Measurements from ENCODE around the gene PUS10. TPM values are rescaled to one million over a fixed set of nuclear protein-coding genes. Genes with fewer than 3 reads are reported as not detected.

PUS10 gene
- total and polyA plus RNA-seq, 2 of the 8 experiments (the other 6 are each of a cell fraction or from before 2014, with no cell fraction given), result 1.3 to 3.1 TPM

DNA sequence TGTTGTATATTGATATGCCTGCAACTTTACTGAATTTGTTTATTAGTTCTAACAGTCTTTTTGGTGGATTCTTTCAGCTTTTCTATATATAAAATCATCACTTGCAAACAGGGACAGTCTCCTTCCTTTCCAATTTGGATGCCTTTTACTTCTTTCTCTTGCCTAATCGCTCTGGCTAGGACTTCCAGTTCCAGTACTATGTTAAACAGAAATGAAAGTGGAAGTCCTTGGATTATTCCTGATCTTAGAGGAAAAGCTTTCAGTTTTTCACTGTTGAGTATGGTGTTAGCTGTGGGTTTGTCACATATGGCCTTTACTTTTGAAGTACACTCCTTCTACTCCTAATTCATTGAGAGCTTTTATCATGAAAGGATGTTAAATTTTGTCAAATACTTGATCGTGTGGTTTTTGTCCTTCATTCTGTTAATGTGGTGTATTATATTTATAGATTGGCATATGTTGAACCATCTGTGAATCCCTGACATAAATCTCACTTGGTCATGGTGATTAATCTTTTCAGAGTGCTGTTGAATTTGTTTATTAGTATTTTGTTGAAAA lies 83.8 kb downstream of the PUS10 start:
- no peak overlapping the region for H4K91ac ChIP-seq (replicated peaks; ENCODE audit: insufficient read length, low read length)
- H3K18ac ChIP-seq (ENCODE audit: extremely low read depth, low read length), result no peak overlapping the region
- FAIRE-seq (no peak), DNase-seq (ENCODE audit: low read depth in 1 of 2, low spot score in 2 of 2) (no peak)
- no peak overlapping the region for H2BK15ac ChIP-seq (ENCODE audit: low read length)
- H4K5ac ChIP-seq (ENCODE audit: insufficient read length, low read depth, low read length), result no peak overlapping the region
- H3K4me2 ChIP-seq (ENCODE audit: insufficient read depth in 1 of 2, low read depth in 2 of 2, low read length in 2 of 2), result no peak overlapping the region
- H3K4me3 ChIP-seq (ENCODE audit: extremely low read depth in 1 of 4, insufficient read depth in 2 of 4, low read depth in 3 of 4, low read length in 4 of 4), result no peak overlapping the region
- no peaks in the 10 kb centered on the region for H3K79me1 ChIP-seq (ENCODE audit: low read depth, low read length)
- no peaks in the 10 kb centered on the region for H3K27me3 ChIP-seq (replicated peaks in 1 of 4; ENCODE audit: control insufficient read depth in 3 of 4, extremely low read depth in 1 of 4, insufficient read depth in 3 of 4, low read length in 3 of 4)
- H3K4me1 ChIP-seq (replicated peaks in 1 of 4; ENCODE audit: control insufficient read depth in 3 of 4, insufficient read depth in 4 of 4, low read length in 3 of 4), result no peaks in the 10 kb centered on the region
- no peaks in the 10 kb centered on the region for H4K20me1 ChIP-seq (replicated peaks in 1 of 2; ENCODE audit: control insufficient read depth in 1 of 2, insufficient read depth in 2 of 2, low read length in 2 of 2)
- H2BK12ac ChIP-seq (ENCODE audit: low read depth, low read length), result no peak overlapping the region
- H3K56ac ChIP-seq (replicated peaks; ENCODE audit: insufficient read length, low read depth, low read length), result no peak overlapping the region
- no peak overlapping the region for H3K9ac ChIP-seq (replicated peaks in 1 of 4; ENCODE audit: extremely low read depth in 1 of 4, low read depth in 3 of 4, low read length in 3 of 4)
- whole genome bisulfite sequencing, 2 experiments (ENCODE audit: extremely low coverage in 1 of 2, insufficient coverage in 1 of 2, insufficient read length in 1 of 2, insufficient replicate concordance in 2 of 2, low coverage in 1 of 2, low lambda C conversion rate in 2 of 2, missing lambda C conversion rate in 1 of 2), result 90% methylated on average over 2 of the region's 2 CpGs; no CpG with 5 or more reads in 1 of the 2 experiments
- H3K36me3 ChIP-seq (ENCODE audit: control insufficient read depth in 2 of 4, insufficient read depth in 4 of 4, low read length in 3 of 4), result no peaks in the 10 kb centered on the region
- POLR2A ChIA-PET (ENCODE audit: partially characterized antibody), result no interaction called here
- no peak overlapping the region for H3K4ac ChIP-seq (replicated peaks; ENCODE audit: insufficient read length, low read depth, low read length)
- H3K23me2 ChIP-seq (ENCODE audit: low read depth, low read length), result no peaks in the 10 kb centered on the region; the same call in 1 of the 2 replicates
- no peak overlapping the region for H2AFZ ChIP-seq (ENCODE audit: low read length)
- no peak overlapping the region for H3K23ac ChIP-seq (ENCODE audit: insufficient read length)
- H3K79me2 ChIP-seq (ENCODE audit: control insufficient read depth in 1 of 2, insufficient read depth in 2 of 2, low read length in 2 of 2), result no peaks in the 10 kb centered on the region
- H3K9me3 ChIP-seq (ENCODE audit: insufficient read depth in 2 of 2, low read depth in 1 of 2, low read length in 1 of 2), result no peaks in the 10 kb centered on the region
- H2BK5ac ChIP-seq (ENCODE audit: low read depth, low read length), result no peak overlapping the region
- H3K14ac ChIP-seq (ENCODE audit: insufficient read length), result no peak overlapping the region
- H2BK120ac ChIP-seq (replicated peaks; ENCODE audit: low read depth, low read length), result no peak overlapping the region
- H2BK20ac ChIP-seq (ENCODE audit: low read length), result no peak overlapping the region
- H3K27ac ChIP-seq (ENCODE audit: low read depth, low read length), result no peak overlapping the region
- no peak overlapping the region for H2AK5ac ChIP-seq (ENCODE audit: low read depth, low read length)
- no peak overlapping the region for H4K8ac ChIP-seq (ENCODE audit: extremely low read depth, insufficient read depth, low read length)
- CTCF ChIA-PET (ENCODE audit: partially characterized antibody), result no interaction called here
- no peak for TF ChIP-seq KDM4A (IDR thresholded peaks at IDR 0.05; ENCODE audit: low read depth, low read length, severe bottlenecking)
- no peak for TF ChIP-seq RFX5 (IDR thresholded peaks at IDR 0.05; ENCODE audit: borderline replicate concordance, low read depth, low read length)
- TF ChIP-seq CHD2 (IDR thresholded peaks at IDR 0.05; ENCODE audit: low read length), result no peak
- no peak for TF ChIP-seq SIRT6 (IDR thresholded peaks at IDR 0.05; ENCODE audit: low read length)
- TF ChIP-seq SP1 (IDR thresholded peaks at IDR 0.05; ENCODE audit: low read depth, low read length), result no peak
- TF ChIP-seq TAF1 (IDR thresholded peaks at IDR 0.05; ENCODE audit: low read depth, low read length), result no peak
- TF ChIP-seq ASH2L (IDR thresholded peaks at IDR 0.05; ENCODE audit: low read length), result no peak
- TF ChIP-seq KDM1A (IDR thresholded peaks at IDR 0.05; ENCODE audit: borderline replicate concordance, low read length), result no peak
- TF ChIP-seq, protein P1, sequence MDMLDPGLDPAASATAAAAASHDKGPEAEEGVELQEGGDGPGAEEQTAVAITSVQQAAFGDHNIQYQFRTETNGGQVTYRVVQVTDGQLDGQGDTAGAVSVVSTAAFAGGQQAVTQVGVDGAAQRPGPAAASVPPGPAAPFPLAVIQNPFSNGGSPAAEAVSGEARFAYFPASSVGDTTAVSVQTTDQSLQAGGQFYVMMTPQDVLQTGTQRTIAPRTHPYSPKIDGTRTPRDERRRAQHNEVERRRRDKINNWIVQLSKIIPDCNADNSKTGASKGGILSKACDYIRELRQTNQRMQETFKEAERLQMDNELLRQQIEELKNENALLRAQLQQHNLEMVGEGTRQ (IDR thresholded peaks at IDR 0.05; ENCODE audit: low read length), result no peak
- TF ChIP-seq TAF7 (optimal IDR thresholded peaks at IDR 0.05; ENCODE audit: borderline replicate concordance, low read depth, low read length), result no peak
- TF ChIP-seq, protein P2, sequence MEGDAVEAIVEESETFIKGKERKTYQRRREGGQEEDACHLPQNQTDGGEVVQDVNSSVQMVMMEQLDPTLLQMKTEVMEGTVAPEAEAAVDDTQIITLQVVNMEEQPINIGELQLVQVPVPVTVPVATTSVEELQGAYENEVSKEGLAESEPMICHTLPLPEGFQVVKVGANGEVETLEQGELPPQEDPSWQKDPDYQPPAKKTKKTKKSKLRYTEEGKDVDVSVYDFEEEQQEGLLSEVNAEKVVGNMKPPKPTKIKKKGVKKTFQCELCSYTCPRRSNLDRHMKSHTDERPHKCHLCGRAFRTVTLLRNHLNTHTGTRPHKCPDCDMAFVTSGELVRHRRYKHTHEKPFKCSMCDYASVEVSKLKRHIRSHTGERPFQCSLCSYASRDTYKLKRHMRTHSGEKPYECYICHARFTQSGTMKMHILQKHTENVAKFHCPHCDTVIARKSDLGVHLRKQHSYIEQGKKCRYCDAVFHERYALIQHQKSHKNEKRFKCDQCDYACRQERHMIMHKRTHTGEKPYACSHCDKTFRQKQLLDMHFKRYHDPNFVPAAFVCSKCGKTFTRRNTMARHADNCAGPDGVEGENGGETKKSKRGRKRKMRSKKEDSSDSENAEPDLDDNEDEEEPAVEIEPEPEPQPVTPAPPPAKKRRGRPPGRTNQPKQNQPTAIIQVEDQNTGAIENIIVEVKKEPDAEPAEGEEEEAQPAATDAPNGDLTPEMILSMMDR (IDR thresholded peaks at IDR 0.05; ENCODE audit: control extremely low read depth in 1 of 3, insufficient read depth in 1 of 3, low read depth in 1 of 3, low read length in 3 of 3), result no peak
